SK-N-MC (cell line): ENCODE results near the gene KCTD14.
A peak's percentile ranks its signal among the peaks of the same experiment; 100 is the strongest.
"Not testable (repeated sequence)": the region's sequence is repeated elsewhere in the genome, so short reads cannot be mapped to it uniquely, and the experiment has no call there.

Experiments used
- DNase-seq: peaks from one replicate; pipeline ENCODE4 v3.0.0-alpha.2; 2011; ENCODE audit warnings: low read depth, low spot score
- H3K27ac ChIP-seq: fragments of 200-600 bp; sonication (generic); 2 replicates; pipeline ENCODE4 v1.5.1; 2016; ENCODE audit warnings: mixed run types
- H3K36me3 ChIP-seq: fragments of 200-600 bp; sonication (generic); 2 replicates; pipeline ENCODE4 v1.6.1; 2017; ENCODE audit warnings: antibody characterized with exemption, low read length, mixed read lengths; ENCODE audit not compliant: insufficient read depth
- H3K4me3 ChIP-seq: fragments of 200-600 bp; sonication (generic); 2 replicates; pipeline ENCODE4 v1.5.1; 2016
- H3K9ac ChIP-seq: fragments of 200-600 bp; sonication (generic); 2 replicates; pipeline ENCODE4 v1.8.0; 2017; ENCODE audit warnings: mixed run types, mixed read lengths; ENCODE audit not compliant: insufficient read length
- H3K9me3 ChIP-seq: fragments of 200-600 bp; sonication (generic); 2 replicates; pipeline ENCODE4 v1.6.1; 2017; ENCODE audit warnings: low read depth, mild to moderate bottlenecking, antibody characterized with exemption, low read length, moderate library complexity, mixed read lengths
- EZH2 ChIP-seq: fragments of 200-600 bp; sonication (generic); IDR thresholded peaks from one replicate; pipeline ENCODE4 v1.6.1; 2017; ENCODE audit warnings: antibody characterized with exemption
- FOXP2 ChIP-seq: optimal IDR thresholded peaks from 2 replicates; pipeline ENCODE3; 2011; ENCODE audit warnings: mild to moderate bottlenecking, moderate library complexity; ENCODE audit not compliant: insufficient read depth; ENCODE audit errors: extremely low read length, control extremely low read depth
- POLR2AphosphoS5 ChIP-seq: IDR thresholded peaks from 2 replicates; pipeline ENCODE4 v1.6.1; 2012; ENCODE audit warnings: mild to moderate bottlenecking, low read depth, low read length, borderline replicate concordance

The KCTD14 gene

DNA sequence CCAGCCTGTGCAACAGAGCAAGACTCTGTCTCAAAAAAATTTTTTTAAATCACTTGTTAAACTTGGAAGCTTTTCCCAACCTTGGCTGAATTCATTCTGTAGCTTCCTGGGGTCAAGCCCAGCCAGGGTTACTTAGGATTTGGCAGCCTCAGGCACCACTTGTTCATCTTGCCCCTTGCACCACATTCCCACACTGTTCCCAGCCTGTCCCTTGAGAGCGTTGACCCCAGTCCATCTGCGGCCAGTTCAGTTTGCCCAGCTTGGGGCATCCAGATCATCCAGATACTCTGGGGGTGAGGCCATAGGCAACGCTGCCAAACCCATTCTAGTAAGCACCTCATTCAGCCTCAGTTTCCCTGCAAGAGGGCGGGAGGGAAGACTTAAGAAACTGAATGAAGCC is 31.9 kb upstream of the KCTD14 start:
- Histone ChIP-seq H3K27ac (no peak overlapping the region), H3K9me3 (no peaks in the 10 kb centered on the region), H3K4me3 (no peak overlapping the region), H3K36me3 (no peaks in the 10 kb centered on the region), H3K9ac (no peak overlapping the region)
- TF ChIP-seq EZH2 (no peak), POLR2AphosphoS5 (no peak)
- no peak for DNase-seq

DNA sequence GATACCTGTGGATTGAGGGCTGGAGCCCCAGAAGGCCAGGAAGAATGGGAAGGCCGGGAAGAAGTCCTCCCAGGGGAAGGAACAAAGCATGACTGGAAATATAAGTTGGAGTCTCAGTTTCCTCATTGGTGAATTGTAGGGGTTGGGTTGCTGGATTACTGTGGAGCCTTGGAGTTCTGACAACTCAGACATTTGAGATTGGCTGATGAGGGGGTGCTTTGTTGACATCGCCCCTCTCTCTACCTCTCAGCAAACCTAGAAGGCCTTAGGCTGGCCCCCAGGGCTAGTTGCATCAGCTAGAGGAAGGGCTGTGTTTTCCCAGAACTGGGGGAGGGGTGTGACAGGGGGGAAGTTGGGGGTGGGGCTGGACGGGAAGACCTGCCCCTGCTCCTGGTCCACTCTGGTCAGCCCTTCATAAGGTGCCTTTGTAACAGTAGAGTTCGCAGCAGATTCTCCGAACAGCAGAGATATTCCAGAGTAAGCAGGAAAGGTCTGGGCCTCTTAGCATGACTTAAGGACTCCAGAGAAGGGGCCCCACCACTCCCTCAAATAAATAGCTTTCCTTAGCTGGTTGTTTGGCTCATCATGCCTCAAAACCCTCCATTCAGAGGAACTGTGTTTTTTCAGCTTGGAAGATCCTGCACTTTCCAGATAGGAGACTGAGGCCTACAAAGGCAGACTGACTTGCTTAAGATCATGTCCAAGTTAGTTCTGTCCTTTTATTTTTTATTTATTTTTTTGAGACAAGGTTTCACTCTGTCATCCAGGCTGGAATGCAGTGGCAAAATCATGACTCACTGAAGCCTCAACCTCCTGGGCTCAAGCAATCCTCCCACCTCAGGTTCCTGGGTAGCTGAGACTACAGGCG is 28.1 kb upstream of the KCTD14 start:
- Histone ChIP-seq H3K9ac (peak overlapping the region; percentile 6), H3K27ac (peak overlapping the region; percentile 57), H3K36me3 (no peaks in the 10 kb centered on the region), H3K9me3 (no peaks in the 10 kb centered on the region), H3K4me3 (no peak overlapping the region)
- TF ChIP-seq EZH2 (no peak), FOXP2 (no peak), POLR2AphosphoS5 (no peak)
- no peak for DNase-seq

DNA sequence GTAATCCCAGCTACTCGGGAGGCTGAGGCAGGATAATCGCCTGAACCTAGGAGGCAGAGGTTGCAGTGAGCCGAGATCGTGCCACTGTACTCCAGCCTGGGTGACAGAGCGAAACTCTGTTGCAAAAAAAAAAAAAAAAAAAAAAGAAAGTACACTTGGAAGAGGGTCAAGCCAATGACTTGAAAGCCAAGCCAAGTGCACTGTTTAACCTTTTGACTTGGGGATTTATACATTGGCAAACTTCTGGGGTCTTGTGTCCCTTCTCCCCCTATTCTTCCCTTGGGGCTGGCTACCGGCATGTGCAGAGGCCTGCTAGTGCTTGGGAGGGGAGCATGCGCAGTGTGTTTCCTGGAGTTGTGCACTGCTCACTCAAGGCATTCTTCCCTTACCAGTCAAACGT is 26.3 kb upstream of the KCTD14 start:
- no peaks in the 10 kb centered on the region for H3K36me3 ChIP-seq
- no peak overlapping the region for H3K9ac ChIP-seq
- DNase-seq = no peak
- TF ChIP-seq FOXP2 (no peak), EZH2 (no peak), POLR2AphosphoS5 (no peak)
- H3K27ac ChIP-seq = no peak overlapping the region
- no peak overlapping the region for H3K4me3 ChIP-seq
- H3K9me3 ChIP-seq = no peaks in the 10 kb centered on the region

DNA sequence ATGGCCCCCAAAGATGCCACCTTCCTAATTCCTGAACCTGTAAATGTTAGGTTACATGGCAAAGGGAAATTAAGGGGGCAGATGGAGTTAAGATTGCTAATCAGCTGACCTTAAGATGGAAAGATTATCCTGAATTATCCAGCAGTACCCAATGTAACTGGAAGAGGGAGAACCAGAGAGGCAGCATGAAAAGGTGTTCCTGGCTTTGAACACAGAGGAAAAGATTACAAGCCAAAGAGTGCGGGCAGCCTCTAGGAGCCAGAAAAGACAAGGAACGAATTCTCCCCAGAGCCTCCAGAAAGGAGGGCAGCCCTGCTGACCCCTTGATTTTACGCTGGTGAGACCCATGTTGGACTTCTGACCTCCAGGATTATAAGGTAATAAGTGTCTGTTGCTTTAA is 25.5 kb upstream of the KCTD14 start:
- Histone ChIP-seq H3K9me3 (no peaks in the 10 kb centered on the region), H3K4me3 (no peak overlapping the region), H3K36me3 (no peaks in the 10 kb centered on the region), H3K27ac (no peak overlapping the region), H3K9ac (no peak overlapping the region)
- no peak for DNase-seq
- TF ChIP-seq POLR2AphosphoS5 (no peak), EZH2 (no peak), FOXP2 (no peak)

DNA sequence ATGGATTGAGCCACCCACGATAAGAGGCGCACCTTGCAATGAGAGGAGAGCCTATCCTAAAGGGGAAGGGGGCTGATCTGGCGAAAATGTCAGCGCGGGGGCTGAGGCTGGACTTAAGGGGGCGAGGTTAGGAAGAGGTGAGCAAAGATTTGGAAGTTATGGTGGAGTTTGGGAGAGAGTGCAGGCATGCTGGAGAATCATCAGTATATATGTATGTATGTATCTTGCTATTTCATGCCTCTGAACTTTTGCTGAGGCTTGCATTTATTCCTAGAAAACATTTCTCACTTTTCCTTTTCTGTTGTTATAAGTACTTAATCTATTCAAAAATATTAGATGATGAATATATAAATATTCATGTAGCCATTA is 23.4 kb upstream of the KCTD14 start:
- Histone ChIP-seq H3K27ac (peak overlapping the region; percentile 58; the same call in 1 of the 2 replicates), H3K36me3 (no peaks in the 10 kb centered on the region), H3K4me3 (peak overlapping the region; percentile 69), H3K9me3 (no peaks in the 10 kb centered on the region), H3K9ac (peak overlapping the region; percentile 27)
- no peak for DNase-seq
- TF ChIP-seq POLR2AphosphoS5 = no peak
- no peak for TF ChIP-seq EZH2
- no peak for TF ChIP-seq FOXP2

DNA sequence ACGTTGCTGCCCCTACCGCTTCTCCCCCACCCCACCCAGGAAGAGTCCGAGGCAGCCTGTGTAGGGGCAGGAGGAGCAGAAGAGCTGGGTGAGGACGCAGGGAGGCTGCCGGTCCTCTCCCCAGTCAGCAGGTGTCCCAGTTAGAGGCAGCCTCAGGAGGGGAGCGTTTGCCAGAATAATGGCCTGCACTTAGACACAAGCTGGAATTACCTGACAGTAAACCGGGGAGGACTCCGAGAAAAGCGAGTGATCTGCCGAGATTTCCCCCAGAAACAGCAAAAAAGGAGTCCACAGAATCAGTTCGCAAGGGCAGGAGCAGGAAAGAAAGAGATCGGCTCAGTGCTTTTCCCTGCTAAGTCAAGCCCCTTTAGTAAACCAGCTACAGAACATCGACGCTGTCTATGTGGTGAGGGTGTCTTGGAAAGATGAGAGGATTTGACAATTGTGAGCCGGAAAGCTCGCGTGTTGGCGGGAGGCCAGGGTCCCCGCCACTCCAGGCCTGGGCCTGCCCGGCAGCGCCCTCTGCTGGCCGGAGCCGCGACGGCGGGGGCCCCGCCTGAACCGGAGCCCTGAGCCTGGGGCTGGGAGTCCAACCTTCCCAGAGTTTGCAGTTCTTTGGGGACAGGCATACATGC is 22.9 kb upstream of the KCTD14 start:
- H3K36me3 ChIP-seq = no peaks in the 10 kb centered on the region
- H3K4me3 ChIP-seq = peak overlapping the region; percentile 69
- DNase-seq = peak; percentile 48
- TF ChIP-seq EZH2 (no peak), POLR2AphosphoS5 (no peak), FOXP2 (no peak)
- no peaks in the 10 kb centered on the region for H3K9me3 ChIP-seq
- peak overlapping the region; percentile 58; the same call in 1 of the 2 replicates for H3K27ac ChIP-seq
- H3K9ac ChIP-seq = peak overlapping the region; percentile 63

DNA sequence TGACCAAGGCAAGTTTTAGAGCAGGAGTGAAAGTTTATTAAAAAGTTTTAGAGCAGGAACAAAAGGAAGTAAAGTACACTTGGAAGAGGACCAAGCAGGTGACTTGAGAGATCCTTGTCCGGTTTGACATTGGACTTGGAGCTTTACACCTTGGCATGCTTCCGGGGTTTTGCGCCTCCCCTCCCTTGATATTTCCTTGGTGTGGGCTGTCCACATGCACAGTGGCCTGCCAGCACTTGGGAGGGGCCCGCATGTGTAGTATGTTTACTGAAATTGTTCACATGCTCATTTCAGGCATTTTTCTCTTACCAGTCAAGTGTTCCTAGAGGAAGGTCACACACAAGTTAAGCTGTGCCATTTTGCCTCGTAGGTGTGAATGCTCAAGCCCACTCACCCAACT is 21.6 kb upstream of the KCTD14 start:
- DNase-seq = no peak
- Histone ChIP-seq H3K9ac (no peak overlapping the region), H3K9me3 (no peaks in the 10 kb centered on the region), H3K27ac (no peak overlapping the region), H3K4me3 (no peak overlapping the region), H3K36me3 (no peaks in the 10 kb centered on the region)
- TF ChIP-seq FOXP2 = no peak
- TF ChIP-seq POLR2AphosphoS5 = no peak
- no peak for TF ChIP-seq EZH2

DNA sequence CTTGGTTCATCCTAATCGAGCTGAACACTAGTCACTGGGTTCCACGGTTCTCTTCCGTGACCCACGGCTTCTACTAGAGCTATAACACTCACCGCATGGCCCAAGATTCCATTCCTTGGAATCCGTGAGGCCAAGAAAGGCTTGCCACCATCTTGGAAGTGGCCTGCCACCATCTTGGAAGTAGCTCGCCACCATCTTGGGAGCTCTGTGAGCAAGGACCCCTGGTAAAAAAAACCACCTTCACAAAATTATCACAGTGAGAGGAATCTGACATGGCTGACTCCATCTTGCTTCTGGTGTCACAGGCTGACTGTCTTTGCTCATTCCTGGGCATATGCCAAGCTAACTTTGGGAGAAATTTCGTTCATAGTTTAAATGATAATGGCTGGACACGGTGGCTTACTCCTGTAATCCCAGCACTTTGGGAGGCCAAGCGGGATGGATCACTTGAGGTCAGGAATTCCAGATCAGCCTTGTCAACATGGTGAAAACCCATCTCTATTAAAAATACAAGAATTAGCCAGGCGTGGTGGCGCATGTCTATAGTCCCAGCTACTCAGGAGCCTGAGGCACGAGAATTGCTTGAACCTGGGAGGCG is 18.9 kb upstream of the KCTD14 start:
- Histone ChIP-seq H3K27ac (no peak overlapping the region), H3K9ac (no peak overlapping the region), H3K36me3 (no peaks in the 10 kb centered on the region), H3K9me3 (no peaks in the 10 kb centered on the region), H3K4me3 (no peak overlapping the region)
- DNase-seq = no peak
- TF ChIP-seq EZH2 (no peak), POLR2AphosphoS5 (no peak), FOXP2 (no peak)

DNA sequence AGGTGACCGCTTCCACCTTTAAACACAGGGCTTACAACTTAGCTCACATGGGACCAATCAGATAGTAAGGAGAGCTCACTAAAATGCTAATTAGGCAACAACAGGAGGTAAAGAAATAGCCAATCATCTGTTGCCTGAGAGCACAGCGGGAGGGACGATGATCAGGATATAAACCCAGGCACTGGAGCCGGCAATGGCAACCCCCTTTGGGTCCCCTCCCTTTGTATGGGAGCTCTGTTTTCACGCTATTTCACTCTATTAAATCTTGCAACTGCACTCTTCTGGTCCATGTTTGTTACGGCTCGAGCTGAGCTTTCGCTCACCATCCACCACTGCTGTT is 18.3 kb upstream of the KCTD14 start:
- H3K9ac ChIP-seq, H3K4me3 ChIP-seq, H3K27ac ChIP-seq, H3K9me3 ChIP-seq, DNase-seq, H3K36me3 ChIP-seq: not testable (repeated sequence)
